GM12801 (cell line): Measurements from ENCODE around the gene GLP2R.

Experiments used
- TF ChIP-seq, protein P1 (sequence below): IDR thresholded peaks from one replicate; pipeline ENCODE4 v1.5.1; 2011; ENCODE audit warnings: control low read depth; ENCODE audit not compliant: insufficient read length; ENCODE audit errors: extremely low read depth

Gene GLP2R

GRCh38 chr17:9890124-9890523 lies 64.4 kb downstream of the GLP2R start:
- TF ChIP-seq, protein P1, sequence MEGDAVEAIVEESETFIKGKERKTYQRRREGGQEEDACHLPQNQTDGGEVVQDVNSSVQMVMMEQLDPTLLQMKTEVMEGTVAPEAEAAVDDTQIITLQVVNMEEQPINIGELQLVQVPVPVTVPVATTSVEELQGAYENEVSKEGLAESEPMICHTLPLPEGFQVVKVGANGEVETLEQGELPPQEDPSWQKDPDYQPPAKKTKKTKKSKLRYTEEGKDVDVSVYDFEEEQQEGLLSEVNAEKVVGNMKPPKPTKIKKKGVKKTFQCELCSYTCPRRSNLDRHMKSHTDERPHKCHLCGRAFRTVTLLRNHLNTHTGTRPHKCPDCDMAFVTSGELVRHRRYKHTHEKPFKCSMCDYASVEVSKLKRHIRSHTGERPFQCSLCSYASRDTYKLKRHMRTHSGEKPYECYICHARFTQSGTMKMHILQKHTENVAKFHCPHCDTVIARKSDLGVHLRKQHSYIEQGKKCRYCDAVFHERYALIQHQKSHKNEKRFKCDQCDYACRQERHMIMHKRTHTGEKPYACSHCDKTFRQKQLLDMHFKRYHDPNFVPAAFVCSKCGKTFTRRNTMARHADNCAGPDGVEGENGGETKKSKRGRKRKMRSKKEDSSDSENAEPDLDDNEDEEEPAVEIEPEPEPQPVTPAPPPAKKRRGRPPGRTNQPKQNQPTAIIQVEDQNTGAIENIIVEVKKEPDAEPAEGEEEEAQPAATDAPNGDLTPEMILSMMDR, result no peak

GRCh38 chr17:9893411-9894012 lies 67.8 kb downstream of the GLP2R start:
- TF ChIP-seq, protein P1, result no peak

DNA sequence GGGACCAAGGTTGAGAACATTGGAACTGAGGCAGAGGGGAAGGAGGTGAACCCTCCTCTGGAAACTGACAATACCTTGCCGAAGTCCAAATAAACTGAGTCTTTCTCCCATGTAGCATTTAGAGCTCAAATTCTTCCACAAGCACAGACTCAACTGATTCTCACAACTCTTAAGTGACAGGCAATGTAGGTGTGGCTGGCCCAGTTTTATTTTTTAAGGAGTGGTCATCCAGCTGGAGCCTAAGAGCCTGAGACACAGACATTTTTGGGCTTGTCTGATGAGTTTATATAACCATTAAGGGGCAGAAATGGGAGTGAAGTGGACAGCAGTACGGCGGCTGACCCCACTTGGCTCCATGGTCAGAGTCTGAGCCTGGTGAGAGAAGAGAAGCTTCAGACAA lies 68.5 kb downstream of the GLP2R start:
- TF ChIP-seq, protein P1, result no peak

- TF ChIP-seq, protein P1, result no peak
These were observed 70.2 kb downstream of the GLP2R start for GRCh38 chr17:9895923-9896322.

- TF ChIP-seq, protein P1, result no peak
These were observed 71.7 kb downstream of the GLP2R start for GRCh38 chr17:9897372-9897968.

- TF ChIP-seq, protein P1, result no peak
These were observed 73.1 kb downstream of the GLP2R start for GRCh38 chr17:9898812-9899211.

GRCh38 chr17:9899280-9900043 lies 73.7 kb downstream of the GLP2R start:
- TF ChIP-seq, protein P1, result no peak
